MCF 10A (cell line): ENCODE results near the gene KLF13. TPM values are rescaled to one million over a fixed set of nuclear protein-coding genes. Genes with fewer than 3 reads are reported as not detected.

Experiments used
- BruUV-seq: library from RNA; stranded (reverse); fragments of 400-500 nt; replicated peaks from 2 replicates; lab custom pipeline; 2021; lab: Mats Ljungman, UMichigan
- CTCF ChIA-PET: fragments of 300-600 bp; sonication (Branson Sonifier 250); formaldehyde crosslinking; extraction: SDS; loops from one replicate; lab custom pipeline; 2021; ENCODE audit warnings: antibody characterized with exemption, inconsistent platforms; lab: Yijun Ruan, JAX
- POLR2A ChIA-PET: fragments of 300-600, 350-650 bp; sonication (Branson Sonifier 250); formaldehyde crosslinking; extraction: SDS; loops from one replicate; lab custom pipeline; 2020; ENCODE audit warnings: antibody characterized with exemption, inconsistent platforms; lab: Yijun Ruan, JAX
- DNase-seq: peaks from one replicate; pipeline ENCODE4 v3.0.0-alpha.2; 2018; ENCODE audit not compliant: unreplicated experiment
- H3K27ac Mint-ChIP-seq: one replicate; pipeline ENCODE4 v1.8.0; 2022; ENCODE audit warnings: mild to moderate bottlenecking, low read depth, mixed read lengths; ENCODE audit not compliant: unreplicated experiment
- H3K27me3 Mint-ChIP-seq: one replicate; pipeline ENCODE4 v1.8.0; 2022; ENCODE audit warnings: mixed read lengths; ENCODE audit not compliant: insufficient read depth, unreplicated experiment
- H3K36me3 Mint-ChIP-seq: one replicate; pipeline ENCODE4 v1.8.0; 2022; ENCODE audit warnings: mild to moderate bottlenecking, moderate library complexity, mixed read lengths; ENCODE audit not compliant: insufficient read depth, unreplicated experiment
- H3K4me1 Mint-ChIP-seq: one replicate; pipeline ENCODE4 v1.8.0; 2022; ENCODE audit warnings: mixed read lengths; ENCODE audit not compliant: insufficient read depth, unreplicated experiment
- H3K4me3 Mint-ChIP-seq: one replicate; pipeline ENCODE4 v1.8.0; 2022; ENCODE audit warnings: mild to moderate bottlenecking, moderate library complexity, mixed read lengths; ENCODE audit not compliant: unreplicated experiment
- H3K9me3 Mint-ChIP-seq: one replicate; pipeline ENCODE4 v1.8.0; 2022; ENCODE audit warnings: mixed read lengths; ENCODE audit not compliant: unreplicated experiment
- intact Hi-C: fragments of 100-400 bp; cut with micrococcal nuclease; formaldehyde crosslinking; loops from 2 replicates; pipeline ENCODE4 v1.14.1; 2022
- total RNA-seq: library from RNA; stranded (reverse); gene quantifications from 2 replicates; pipeline ENCODE4 v1.2.3, GENCODE V29; 2022
- TF ChIP-seq, protein P1 (sequence below): fragments of 200-600 bp; IDR thresholded peaks from one replicate; pipeline ENCODE4 v1.8.0; 2022; ENCODE audit warnings: antibody characterized with exemption, mild to moderate bottlenecking; ENCODE audit not compliant: unreplicated experiment

KLF13 gene
- total RNA-seq, 1 experiment from 2014 or later: 83.1 TPM

DNA sequence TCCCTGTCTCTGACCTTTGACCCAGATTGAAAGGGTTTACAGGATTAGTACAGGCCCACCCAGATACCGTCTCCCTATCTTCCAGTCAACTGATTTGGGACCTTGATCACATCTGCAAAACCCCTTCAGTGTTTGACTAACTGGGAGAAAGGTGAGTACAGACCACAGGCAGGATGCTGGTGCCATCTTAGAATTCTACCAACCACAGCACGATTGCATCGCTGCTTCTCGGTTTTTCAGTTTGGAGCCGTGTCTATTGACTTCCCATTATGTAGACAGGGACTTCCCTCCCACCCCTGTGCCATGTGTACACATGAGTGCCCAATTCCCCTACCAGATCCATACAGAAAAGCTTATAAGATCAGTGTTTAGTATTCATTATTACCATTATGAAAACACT is 6.6 kb upstream of the KLF13 start:
- Mint-ChIP-seq H3K36me3 (no peaks in the 10 kb centered on the region), H3K4me3 (no peak overlapping the region), H3K27me3 (peaks cover 12% of the 10 kb centered on the region), H3K9me3 (no peaks in the 10 kb centered on the region), H3K27ac (no peak overlapping the region), H3K4me1 (peaks cover 7% of the 10 kb centered on the region)
- POLR2A ChIA-PET: interaction anchor here (0.7 kb wide), 1 partner anchor 174 kb away, joined by 3 read pairs; no protein-coding TSS in a partner anchor
- intact Hi-C loops: no loop called here
- CTCF ChIA-PET: interaction anchor here (1.1 kb wide), 1 partner anchor 168 kb away, joined by 3 read pairs; no protein-coding TSS in a partner anchor
- TF ChIP-seq, protein P1, sequence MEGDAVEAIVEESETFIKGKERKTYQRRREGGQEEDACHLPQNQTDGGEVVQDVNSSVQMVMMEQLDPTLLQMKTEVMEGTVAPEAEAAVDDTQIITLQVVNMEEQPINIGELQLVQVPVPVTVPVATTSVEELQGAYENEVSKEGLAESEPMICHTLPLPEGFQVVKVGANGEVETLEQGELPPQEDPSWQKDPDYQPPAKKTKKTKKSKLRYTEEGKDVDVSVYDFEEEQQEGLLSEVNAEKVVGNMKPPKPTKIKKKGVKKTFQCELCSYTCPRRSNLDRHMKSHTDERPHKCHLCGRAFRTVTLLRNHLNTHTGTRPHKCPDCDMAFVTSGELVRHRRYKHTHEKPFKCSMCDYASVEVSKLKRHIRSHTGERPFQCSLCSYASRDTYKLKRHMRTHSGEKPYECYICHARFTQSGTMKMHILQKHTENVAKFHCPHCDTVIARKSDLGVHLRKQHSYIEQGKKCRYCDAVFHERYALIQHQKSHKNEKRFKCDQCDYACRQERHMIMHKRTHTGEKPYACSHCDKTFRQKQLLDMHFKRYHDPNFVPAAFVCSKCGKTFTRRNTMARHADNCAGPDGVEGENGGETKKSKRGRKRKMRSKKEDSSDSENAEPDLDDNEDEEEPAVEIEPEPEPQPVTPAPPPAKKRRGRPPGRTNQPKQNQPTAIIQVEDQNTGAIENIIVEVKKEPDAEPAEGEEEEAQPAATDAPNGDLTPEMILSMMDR: no peak
- DNase-seq: no peak
- no TSS peak for BruUV-seq

DNA sequence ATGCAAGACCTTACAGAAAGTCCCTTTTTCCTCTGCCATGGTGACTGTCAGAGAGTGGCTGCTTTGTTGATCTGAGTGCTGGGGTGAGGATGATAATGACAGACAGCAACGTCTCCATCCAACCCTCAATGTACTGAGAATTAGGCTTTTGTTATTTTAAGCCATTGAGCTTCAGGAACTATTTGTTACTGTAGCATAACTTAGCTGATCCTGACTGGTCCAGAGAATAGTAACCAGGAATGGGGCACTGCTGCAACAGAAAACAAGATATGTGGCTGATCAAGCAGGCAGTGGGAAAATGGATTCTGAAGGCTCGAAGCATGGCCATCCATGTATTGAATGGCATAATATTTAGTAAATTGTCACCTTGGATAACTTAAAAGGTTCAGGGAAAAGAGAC is 5.2 kb upstream of the KLF13 start:
- no TSS peak for BruUV-seq
- intact Hi-C loops: no loop called here
- Mint-ChIP-seq H3K27ac (no peak overlapping the region), H3K27me3 (peaks cover 12% of the 10 kb centered on the region), H3K4me1 (peaks cover 7% of the 10 kb centered on the region), H3K4me3 (no peak overlapping the region), H3K36me3 (no peaks in the 10 kb centered on the region), H3K9me3 (no peaks in the 10 kb centered on the region)
- TF ChIP-seq, protein P1: no peak
- ChIA-PET CTCF (interaction anchor here (1.0 kb wide), 1 partner anchor 9 kb away, joined by 3 read pairs; no protein-coding TSS in a partner anchor), POLR2A (no interaction called here)
- no peak for DNase-seq

DNA sequence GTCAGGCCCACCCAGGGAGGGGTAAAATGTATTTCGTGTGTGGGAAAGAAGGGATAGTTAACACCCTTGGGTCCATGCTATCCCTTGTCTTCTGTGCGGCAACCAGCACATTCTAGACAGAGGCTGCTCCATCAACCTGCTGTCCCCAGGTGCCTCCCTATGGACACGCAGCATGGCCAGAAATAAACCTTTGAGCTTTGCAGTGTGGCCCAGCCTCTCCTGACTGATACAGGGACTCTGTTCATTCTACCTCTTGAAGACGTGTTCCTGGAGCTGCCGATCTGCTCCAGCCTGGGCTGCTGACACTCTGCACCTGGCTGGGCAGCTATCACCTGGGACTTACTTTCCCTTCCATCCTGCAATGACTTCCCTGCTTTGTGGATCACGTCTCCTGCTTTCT is 4.1 kb upstream of the KLF13 start:
- peaks cover 7% of the 10 kb centered on the region for H3K4me1 Mint-ChIP-seq
- H3K27me3 Mint-ChIP-seq: peaks cover 9% of the 10 kb centered on the region
- ChIA-PET POLR2A (interaction anchor here (1.0 kb wide), 1 partner anchor 107 kb away, joined by 3 read pairs; no protein-coding TSS in a partner anchor), CTCF (interaction anchor here (1.1 kb wide), 1 partner anchor 166 kb away, joined by 4 read pairs; no protein-coding TSS in a partner anchor)
- no peaks in the 10 kb centered on the region for H3K36me3 Mint-ChIP-seq
- H3K27ac Mint-ChIP-seq: no peak overlapping the region
- TF ChIP-seq, protein P1: no peak
- no peaks in the 10 kb centered on the region for H3K9me3 Mint-ChIP-seq
- no peak for DNase-seq
- H3K4me3 Mint-ChIP-seq: no peak overlapping the region
- intact Hi-C loops: loop anchor here (1.0 kb wide), 1 partner anchor 59 kb away; no protein-coding TSS in a partner anchor
- BruUV-seq: no TSS peak

DNA sequence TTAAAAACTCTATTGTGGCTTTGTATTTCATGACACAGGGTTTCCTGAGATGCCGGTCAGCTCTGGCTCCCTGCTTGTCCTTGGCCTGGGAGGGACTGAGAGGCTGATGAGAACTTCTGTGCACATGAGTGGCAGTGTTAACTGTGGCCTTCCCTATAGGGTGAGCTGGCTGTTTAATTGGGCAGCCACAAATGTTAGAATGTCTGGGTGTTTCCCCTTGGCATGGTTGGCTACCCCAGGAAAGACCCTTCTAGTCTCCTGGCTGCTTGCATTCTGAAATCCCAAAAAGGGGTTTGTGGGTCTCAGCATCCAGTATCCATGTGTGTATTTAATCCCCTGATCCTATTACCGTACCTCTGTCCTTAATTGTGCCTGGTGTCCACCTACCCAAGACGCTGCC is 3.0 kb upstream of the KLF13 start:
- intact Hi-C loops: no loop called here
- H3K4me1 Mint-ChIP-seq: peaks cover 7% of the 10 kb centered on the region
- TF ChIP-seq, protein P1: no peak
- DNase-seq: no peak
- H3K4me3 Mint-ChIP-seq: no peak overlapping the region
- no peak overlapping the region for H3K27ac Mint-ChIP-seq
- BruUV-seq: no TSS peak
- POLR2A ChIA-PET: interaction anchor here (1.0 kb wide), 2 partner anchors 41 to 109 kb away, joined by 3 read pairs; no protein-coding TSS in a partner anchor
- H3K36me3 Mint-ChIP-seq: peaks cover 4% of the 10 kb centered on the region
- CTCF ChIA-PET: interaction anchor here (0.8 to 3.3 kb wide), 6 partner anchors 9 to 167 kb away, joined by 3 to 16 read pairs (median 3); no protein-coding TSS in a partner anchor
- H3K9me3 Mint-ChIP-seq: no peaks in the 10 kb centered on the region
- no peaks in the 10 kb centered on the region for H3K27me3 Mint-ChIP-seq
